ENCODE results near the gene CABYR. TPM values are rescaled to one million over a fixed set of nuclear protein-coding genes. Genes with fewer than 3 reads are reported as not detected.
A peak's percentile ranks its signal among the peaks of the same experiment; 100 is the strongest.
"Not testable (repeated sequence)": the region's sequence is repeated elsewhere in the genome, so short reads cannot be mapped to it uniquely, and the experiment has no call there.

CABYR gene
- total RNA-seq, 2 donors from 2014 or later, result 2.2 to 2.3 TPM

DNA sequence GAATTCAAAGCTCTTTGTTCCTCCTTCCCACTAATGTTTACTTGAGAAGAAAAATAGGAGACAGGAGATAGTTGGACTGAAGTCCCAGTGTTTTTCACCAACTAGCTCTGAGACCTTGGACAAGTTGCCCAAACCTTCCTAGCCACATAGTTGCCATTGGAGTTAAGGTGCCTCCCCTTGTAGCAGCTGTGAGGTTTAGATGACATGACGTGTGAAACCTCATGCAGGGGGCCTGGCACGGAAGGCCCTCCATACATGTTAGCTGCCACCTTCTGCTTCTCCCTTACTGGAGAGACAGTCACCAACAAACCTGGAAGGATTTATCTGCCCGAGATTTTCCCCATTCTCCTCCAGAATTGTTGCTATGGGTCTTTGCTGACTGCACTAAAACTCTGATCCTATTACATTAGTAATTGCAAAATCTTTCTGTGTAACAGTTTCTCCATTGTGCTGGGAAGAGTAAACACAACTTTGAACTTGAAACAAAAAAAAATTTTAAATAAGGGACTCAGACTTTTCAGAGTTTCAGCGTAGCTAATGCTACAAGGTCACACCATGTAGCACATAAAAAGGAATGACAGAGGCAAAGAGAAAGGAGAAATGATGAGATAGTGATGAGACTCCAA lies 23.8 kb upstream of the CABYR start:
- ATAC-seq, result peak; percentile 85 to 88

DNA sequence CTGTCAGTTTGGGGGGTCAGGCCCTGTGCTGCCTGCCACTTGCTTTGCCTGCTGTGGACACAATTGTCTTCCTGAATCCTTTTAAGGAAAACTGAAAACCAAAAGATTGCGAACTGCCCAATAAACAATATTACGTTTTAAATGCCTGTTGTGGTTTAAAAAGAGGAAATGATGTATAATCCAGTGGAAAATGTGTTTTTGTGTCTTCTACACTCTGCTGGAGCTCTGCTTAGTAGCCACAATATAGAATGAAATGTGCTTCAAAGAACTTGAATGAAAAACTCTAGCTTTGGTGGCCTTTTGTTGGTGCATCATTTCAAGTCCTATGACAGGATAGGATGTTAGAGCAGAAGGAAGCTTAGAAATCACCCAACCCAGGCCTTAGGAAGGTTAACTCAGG lies 23.2 kb upstream of the CABYR start:
- H3K9me3 Mint-ChIP-seq, result no peaks in the 10 kb centered on the region
- no peaks in the 10 kb centered on the region for H3K36me3 Mint-ChIP-seq
- DNase-seq (ENCODE audit: low spot score) (no peak), ATAC-seq (peak in 1 of 2 donors; percentile 25)
- H3K4me1 Mint-ChIP-seq (ENCODE audit: low read depth in 2 of 2), result peaks cover 41 to 48% of the 10 kb centered on the region in 2 donors
- peak overlapping the region; percentile 55 for H3K4me3 Mint-ChIP-seq
- H3K27ac Mint-ChIP-seq, result peak overlapping the region; percentile 65 to 90
- no peaks in the 10 kb centered on the region for H3K27me3 Mint-ChIP-seq

More for the DNA sequence above, 23.8 kb upstream of the CABYR start:
- DNase-seq (ENCODE audit: low spot score), result peak; percentile 64
- H3K9me3 Mint-ChIP-seq, result no peaks in the 10 kb centered on the region
- H3K27ac Mint-ChIP-seq, result peak overlapping the region; percentile 65 to 90
- no peaks in the 10 kb centered on the region for H3K36me3 Mint-ChIP-seq
- H3K27me3 Mint-ChIP-seq, result no peaks in the 10 kb centered on the region
- peak overlapping the region; percentile 55 for H3K4me3 Mint-ChIP-seq
- H3K4me1 Mint-ChIP-seq (ENCODE audit: low read depth in 2 of 2), result peaks cover 41 to 48% of the 10 kb centered on the region in 2 donors

DNA sequence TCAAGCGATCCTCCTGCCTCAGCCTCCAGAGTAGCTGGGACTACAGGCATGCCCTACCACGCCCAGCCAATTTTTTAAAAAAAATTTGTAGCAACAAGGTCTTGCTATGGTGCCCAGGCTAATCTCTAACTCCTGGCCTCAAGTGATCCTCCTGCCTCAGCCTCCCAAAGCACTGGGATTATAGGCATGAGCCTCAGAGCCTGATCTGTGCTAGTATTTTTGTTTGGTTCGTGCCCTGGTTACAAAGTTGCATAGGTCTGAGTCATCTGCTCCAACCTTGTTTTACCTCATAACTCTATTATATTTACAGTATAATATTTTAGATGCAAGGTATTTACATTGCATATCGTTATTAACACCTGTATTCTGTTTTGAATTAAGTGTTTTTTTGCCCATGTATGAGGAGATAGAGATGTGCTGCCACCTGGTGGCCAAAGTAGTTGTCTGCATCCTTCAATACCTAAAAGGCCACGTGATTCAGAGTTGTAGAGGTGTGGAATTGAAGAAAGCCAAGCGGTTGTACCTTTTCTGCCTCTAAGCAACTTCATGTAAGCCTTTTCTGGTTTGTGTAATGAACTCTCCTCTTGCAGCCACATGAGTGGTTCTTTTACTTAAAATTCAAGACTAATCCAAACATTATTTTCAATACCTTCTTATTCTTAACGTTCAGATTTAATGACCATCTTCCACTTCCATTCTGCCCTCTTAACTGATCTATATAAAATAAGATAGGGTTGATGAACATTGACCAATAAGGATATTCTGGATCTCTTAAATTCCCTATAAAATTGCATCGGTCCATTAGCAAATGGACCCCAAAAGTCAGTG lies 19.9 kb upstream of the CABYR start:
- no peak overlapping the region for H3K27ac Mint-ChIP-seq
- no peak overlapping the region for H3K4me3 Mint-ChIP-seq
- H3K36me3 Mint-ChIP-seq, result peaks cover 2% of the 10 kb centered on the region
- peak; percentile 67 to 72 for ATAC-seq
- no peak for DNase-seq (ENCODE audit: low spot score)
- peaks cover 28 to 29% of the 10 kb centered on the region in 2 donors for H3K4me1 Mint-ChIP-seq (ENCODE audit: low read depth in 2 of 2)
- no peaks in the 10 kb centered on the region for H3K9me3 Mint-ChIP-seq
- no peaks in the 10 kb centered on the region for H3K27me3 Mint-ChIP-seq

DNA sequence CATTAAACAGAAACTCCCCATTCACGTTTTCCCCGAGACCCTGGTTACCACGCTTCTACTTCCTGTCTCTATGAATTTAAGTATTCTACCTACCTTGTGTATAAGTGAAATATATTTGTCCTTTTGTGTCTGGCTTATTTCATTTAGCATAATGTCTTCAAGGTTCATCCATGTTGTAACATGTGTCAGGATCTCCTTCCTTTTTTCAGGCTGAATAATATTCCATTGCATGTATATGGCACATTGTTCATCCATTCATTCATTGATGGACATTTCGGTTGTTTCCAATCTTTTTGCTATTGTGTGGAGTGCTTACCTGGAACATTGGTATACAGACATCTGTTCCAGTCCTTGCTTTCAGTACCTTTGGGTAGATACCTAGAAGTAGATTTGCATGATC lies 18.2 kb upstream of the CABYR start:
- no peak for DNase-seq (ENCODE audit: low spot score)
- no peak for ATAC-seq
- peaks cover 9% of the 10 kb centered on the region for H3K36me3 Mint-ChIP-seq
- H3K9me3 Mint-ChIP-seq, result no peaks in the 10 kb centered on the region
- peaks cover 12 to 13% of the 10 kb centered on the region in 2 donors for H3K4me1 Mint-ChIP-seq (ENCODE audit: low read depth in 2 of 2)
- no peak overlapping the region for H3K4me3 Mint-ChIP-seq
- no peaks in the 10 kb centered on the region for H3K27me3 Mint-ChIP-seq
- no peak overlapping the region for H3K27ac Mint-ChIP-seq

DNA sequence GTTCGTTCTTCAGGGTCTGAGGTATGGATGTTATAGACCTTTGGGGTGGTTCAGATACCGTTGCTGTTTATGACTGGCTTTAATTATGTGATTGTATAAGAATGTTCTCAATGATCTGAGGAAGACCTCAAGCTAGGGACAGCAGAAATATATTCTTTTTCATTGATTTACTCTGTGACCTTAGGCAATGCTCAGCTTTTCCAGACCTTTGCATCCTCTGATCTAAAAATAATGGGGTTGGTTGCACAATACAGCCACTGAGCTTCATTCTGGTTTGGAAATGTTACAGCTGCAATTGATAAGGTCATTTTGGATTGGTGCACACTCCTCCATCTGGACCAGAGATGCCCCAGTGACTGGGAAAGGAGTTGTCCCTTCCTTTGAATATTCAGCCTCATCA lies 17.2 kb upstream of the CABYR start:
- Mint-ChIP-seq H3K4me1 (ENCODE audit: low read depth in 2 of 2) (peaks cover 6 to 8% of the 10 kb centered on the region in 2 donors), H3K27me3 (no peaks in the 10 kb centered on the region), H3K4me3 (no peak overlapping the region), H3K9me3 (no peaks in the 10 kb centered on the region), H3K36me3 (peaks cover 9% of the 10 kb centered on the region), H3K27ac (no peak overlapping the region)
- ATAC-seq, result no peak
- DNase-seq (ENCODE audit: low spot score), result no peak

DNA sequence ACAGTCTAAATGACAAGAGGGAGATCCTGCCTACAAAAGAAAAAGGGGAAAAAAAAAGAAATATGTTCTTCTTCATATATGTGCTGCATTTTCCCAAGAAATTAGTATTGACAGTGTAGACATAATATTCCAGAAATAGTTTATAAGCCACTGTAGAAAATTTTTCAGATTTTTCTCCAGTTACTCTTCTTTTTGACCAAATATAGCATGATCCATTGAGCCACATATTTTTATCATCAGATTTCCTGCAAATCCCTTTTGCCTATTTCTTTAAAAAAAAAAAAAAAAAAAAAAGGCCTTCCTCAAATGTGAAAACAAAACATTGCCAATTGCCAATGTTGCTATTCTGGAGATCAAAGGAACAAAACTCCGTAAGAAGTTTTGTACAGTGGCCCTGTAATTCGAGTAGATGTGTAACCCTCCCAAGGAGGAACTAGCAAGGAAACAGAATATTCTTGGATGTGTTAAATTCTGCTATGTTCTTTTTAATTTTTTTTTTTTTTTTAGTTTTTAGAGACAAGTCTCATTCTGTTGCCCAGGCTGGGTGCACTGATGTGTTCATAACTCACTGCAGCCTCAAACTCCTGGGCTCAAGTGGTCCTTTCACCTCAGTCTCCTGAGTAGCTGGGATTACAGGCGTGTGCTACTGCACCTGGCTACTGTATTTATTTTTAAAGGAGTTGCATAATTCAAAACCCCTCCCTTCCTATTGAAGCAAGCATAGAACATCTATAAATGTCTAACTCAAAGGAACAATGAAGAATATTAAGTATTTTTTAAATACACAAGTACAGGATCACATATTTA lies 12.5 kb upstream of the CABYR start:
- H3K9me3 Mint-ChIP-seq, result no peaks in the 10 kb centered on the region
- no peak overlapping the region for H3K4me3 Mint-ChIP-seq
- no peak overlapping the region for H3K27ac Mint-ChIP-seq
- H3K4me1 Mint-ChIP-seq (ENCODE audit: low read depth in 2 of 2), result no peaks in the 10 kb centered on the region
- DNase-seq (ENCODE audit: low spot score) (no peak), ATAC-seq (no peak)
- H3K27me3 Mint-ChIP-seq, result no peaks in the 10 kb centered on the region
- H3K36me3 Mint-ChIP-seq, result peaks cover 19% of the 10 kb centered on the region

DNA sequence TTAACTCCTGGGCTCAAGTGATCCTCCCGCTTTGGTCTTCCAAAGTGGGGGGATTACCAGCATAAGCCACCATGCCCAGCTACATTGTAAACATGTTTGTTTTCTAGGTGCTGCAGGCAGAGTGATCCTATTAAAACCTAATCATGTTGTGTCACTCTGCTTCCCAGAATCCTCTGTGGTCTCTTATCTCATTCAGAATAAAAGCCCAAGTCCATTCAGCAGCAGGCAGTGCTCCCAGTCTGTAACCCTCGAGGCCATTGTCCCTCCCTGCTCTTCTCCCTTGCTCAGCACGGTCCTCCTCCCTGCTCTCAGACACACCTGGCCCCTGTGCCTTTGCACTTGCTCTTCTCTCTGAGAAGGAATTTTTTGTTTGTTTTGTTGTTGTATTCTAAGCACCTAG lies 11.1 kb upstream of the CABYR start:
- H3K9me3 Mint-ChIP-seq, result no peaks in the 10 kb centered on the region
- H3K4me1 Mint-ChIP-seq (ENCODE audit: low read depth in 2 of 2), result no peaks in the 10 kb centered on the region
- no peak overlapping the region for H3K4me3 Mint-ChIP-seq
- DNase-seq (ENCODE audit: low spot score) (no peak), ATAC-seq (no peak)
- no peaks in the 10 kb centered on the region for H3K27me3 Mint-ChIP-seq
- H3K27ac Mint-ChIP-seq, result peak overlapping the region in 1 of 2 donors; percentile 4
- H3K36me3 Mint-ChIP-seq, result peaks cover 19% of the 10 kb centered on the region

DNA sequence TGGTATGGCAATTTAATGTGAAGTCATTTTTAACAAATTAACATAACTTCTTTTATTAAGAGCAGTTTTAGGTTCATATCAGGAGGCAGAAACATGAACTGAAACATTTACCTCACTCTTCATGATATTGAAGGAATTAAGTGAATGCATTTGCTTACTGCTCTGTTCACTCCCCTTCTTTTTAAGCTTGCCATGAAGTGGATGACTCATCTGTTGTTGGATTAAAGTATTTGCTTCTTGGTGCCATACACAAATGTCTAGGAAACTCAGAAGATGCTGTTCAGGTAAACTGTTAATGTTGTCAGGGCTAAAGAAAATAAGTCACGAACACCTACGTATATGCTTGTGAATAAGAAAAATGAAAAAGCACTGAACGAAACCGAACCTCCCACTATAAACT lies 10.2 kb upstream of the CABYR start:
- Mint-ChIP-seq H3K9me3 (no peaks in the 10 kb centered on the region), H3K27ac (no peak overlapping the region), H3K4me1 (ENCODE audit: low read depth in 2 of 2) (no peaks in the 10 kb centered on the region), H3K4me3 (no peak overlapping the region), H3K36me3 (peaks cover 19% of the 10 kb centered on the region), H3K27me3 (no peaks in the 10 kb centered on the region)
- DNase-seq (ENCODE audit: low spot score) (no peak), ATAC-seq (no peak)

DNA sequence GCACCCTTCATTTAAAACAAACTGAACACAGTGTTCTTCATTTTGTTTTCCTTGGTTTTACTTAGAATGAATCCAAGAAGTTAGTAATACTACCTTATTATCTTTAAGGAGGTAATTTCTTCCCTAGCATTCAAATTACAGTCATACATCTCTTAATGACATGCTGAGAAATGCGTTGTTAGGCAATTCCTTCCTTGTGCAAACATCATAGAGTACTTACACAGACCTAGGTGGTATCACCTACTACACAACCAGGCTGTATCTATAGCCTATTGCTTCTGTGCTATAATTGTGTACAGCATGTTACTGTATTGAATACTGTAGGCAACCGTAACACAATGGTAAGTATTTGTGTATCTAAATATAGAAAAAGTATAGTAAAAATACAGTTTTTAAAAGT lies 8.4 kb upstream of the CABYR start:
- no peak overlapping the region for H3K27ac Mint-ChIP-seq
- H3K4me3 Mint-ChIP-seq, result no peak overlapping the region
- ATAC-seq (no peak), DNase-seq (ENCODE audit: low spot score) (no peak)
- H3K4me1 Mint-ChIP-seq (ENCODE audit: low read depth in 2 of 2), result no peaks in the 10 kb centered on the region
- H3K9me3 Mint-ChIP-seq, result no peaks in the 10 kb centered on the region
- H3K27me3 Mint-ChIP-seq, result no peaks in the 10 kb centered on the region
- H3K36me3 Mint-ChIP-seq, result peaks cover 11% of the 10 kb centered on the region

DNA sequence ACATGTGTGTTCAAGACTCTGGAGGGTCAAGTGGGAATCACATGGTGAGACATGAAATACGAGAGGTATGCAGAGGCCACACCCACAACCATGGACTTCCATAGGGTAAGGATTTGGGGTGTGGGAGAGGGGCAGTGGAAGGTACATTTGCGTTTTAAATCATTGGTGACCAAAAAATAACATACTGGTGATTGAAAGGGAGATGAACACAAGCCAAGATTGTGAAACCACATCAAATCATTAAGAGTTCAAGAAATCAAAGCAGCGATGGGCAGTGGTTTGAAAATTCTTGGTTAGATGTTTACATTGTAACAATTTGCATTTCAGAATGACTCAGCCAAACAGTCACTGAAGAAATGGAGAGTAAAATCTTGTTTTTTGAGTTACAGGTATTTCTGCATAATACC lies 1.9 kb upstream of the CABYR start:
- no peak overlapping the region for H3K27ac Mint-ChIP-seq
- H3K4me3 Mint-ChIP-seq, result no peak overlapping the region
- no peaks in the 10 kb centered on the region for H3K9me3 Mint-ChIP-seq
- ATAC-seq (no peak), DNase-seq (ENCODE audit: low spot score) (no peak)
- peaks cover 11 to 16% of the 10 kb centered on the region in 2 donors for H3K4me1 Mint-ChIP-seq (ENCODE audit: low read depth in 2 of 2)
- H3K36me3 Mint-ChIP-seq, result peaks cover 5% of the 10 kb centered on the region
- peaks cover 13 to 15% of the 10 kb centered on the region in 2 donors for H3K27me3 Mint-ChIP-seq

DNA sequence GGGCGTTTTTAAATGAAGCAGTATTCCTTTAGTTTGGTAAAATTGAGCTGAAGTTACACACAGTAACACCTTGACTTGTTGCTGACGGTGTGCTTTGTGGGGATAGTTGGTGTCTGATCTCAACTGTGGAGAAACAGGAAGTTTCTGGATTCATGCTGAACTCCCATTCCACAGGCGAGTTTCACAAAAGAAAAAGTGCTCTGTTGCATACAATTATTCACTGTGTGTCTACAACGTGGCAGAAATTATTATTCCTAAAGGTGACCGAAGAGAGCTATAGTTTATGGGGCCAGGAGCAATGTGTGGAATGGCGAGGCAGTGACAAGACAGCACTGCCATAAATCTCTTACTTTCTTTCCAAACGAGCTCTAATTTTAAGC lies 463 bp upstream of the CABYR start:
- ATAC-seq (no peak), DNase-seq (ENCODE audit: low spot score) (no peak)
- Mint-ChIP-seq H3K4me3 (peak overlapping the region; percentile 67), H3K9me3 (no peaks in the 10 kb centered on the region), H3K36me3 (peaks cover 5% of the 10 kb centered on the region), H3K27ac (peak overlapping the region in 1 of 2 donors; percentile 18), H3K4me1 (ENCODE audit: low read depth in 2 of 2) (peaks cover 11 to 16% of the 10 kb centered on the region in 2 donors), H3K27me3 (peaks cover 15 to 16% of the 10 kb centered on the region in 2 donors)

DNA sequence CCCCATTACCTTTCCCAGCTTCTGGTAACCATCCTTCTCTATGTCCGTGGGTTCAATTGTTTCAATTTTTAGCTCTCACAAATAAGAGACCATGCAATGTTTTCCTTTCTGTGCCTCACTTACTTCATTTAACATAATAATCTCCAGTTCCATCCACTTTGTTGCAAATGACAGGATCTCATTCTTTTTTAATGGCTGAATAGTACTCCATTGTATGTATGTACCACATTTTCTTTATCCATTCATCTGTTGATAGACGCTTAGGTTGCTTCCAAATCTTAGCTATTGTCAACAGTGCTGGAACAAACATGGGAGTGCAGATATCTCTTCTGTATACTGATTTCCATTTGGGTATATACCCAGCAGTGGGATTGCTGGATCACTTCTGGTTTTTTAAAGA lies 1.8 kb downstream of the CABYR start:
- Mint-ChIP-seq H3K27ac (no peak overlapping the region), H3K4me1 (ENCODE audit: low read depth in 2 of 2) (peaks cover 11 to 16% of the 10 kb centered on the region in 2 donors), H3K4me3 (no peak overlapping the region), H3K36me3 (peaks cover 5% of the 10 kb centered on the region), H3K9me3 (no peaks in the 10 kb centered on the region), H3K27me3 (peaks cover 27 to 29% of the 10 kb centered on the region in 2 donors)
- no peak for ATAC-seq
- no peak for DNase-seq (ENCODE audit: low spot score)

DNA sequence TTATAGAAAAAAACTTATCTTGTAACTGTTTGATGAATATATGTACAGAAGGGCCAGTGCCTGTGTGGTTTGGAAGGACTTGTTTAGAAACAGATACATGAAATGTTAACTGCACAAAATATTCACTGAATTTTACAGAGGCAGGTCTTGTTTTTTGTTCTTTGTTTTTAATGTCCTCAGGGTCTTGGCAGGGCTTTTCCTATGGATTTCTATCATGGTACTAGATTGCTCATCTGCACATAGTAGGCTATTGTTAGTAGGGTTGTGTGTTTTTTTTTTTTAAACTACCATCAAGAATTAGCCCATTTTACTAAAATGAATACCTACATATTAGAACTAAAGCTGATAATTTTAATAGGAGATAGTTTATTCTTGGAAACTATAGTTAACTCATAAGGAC lies 3.5 kb downstream of the CABYR start:
- Mint-ChIP-seq H3K27ac (no peak overlapping the region), H3K36me3 (peaks cover 5% of the 10 kb centered on the region), H3K4me1 (ENCODE audit: low read depth in 2 of 2) (peaks cover 8 to 11% of the 10 kb centered on the region in 2 donors), H3K27me3 (peaks cover 37 to 38% of the 10 kb centered on the region in 2 donors), H3K9me3 (no peaks in the 10 kb centered on the region), H3K4me3 (no peak overlapping the region)
- no peak for DNase-seq (ENCODE audit: low spot score)
- ATAC-seq, result no peak

DNA sequence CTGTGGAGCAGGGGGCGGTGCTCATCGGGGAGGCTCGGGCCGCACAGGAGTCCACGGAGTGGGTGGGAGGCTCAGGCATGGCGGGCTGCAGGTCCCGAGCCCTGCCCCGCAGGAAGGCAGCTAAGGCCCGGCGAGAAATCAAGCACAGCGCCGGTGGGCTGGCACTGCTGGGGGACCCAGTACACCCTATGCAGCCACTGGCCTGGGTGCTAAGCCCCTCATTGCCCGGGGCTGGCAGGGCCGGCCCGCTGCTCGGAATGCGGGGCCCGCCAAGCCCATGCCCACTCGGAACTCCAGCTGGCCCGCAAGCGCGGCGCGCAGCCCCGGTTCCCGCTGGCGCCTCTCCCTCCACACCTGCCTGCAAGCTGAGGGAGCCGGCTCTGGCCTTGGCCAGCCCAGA lies 10.7 kb downstream of the CABYR start:
- not testable (repeated sequence) for H3K4me1 Mint-ChIP-seq (ENCODE audit: low read depth in 2 of 2); H3K4me3 Mint-ChIP-seq; H3K9me3 Mint-ChIP-seq; H3K36me3 Mint-ChIP-seq; DNase-seq (ENCODE audit: low spot score); ATAC-seq; H3K27ac Mint-ChIP-seq
- H3K27me3 Mint-ChIP-seq, result peaks cover 15 to 17% of the 10 kb centered on the region in 2 donors
